IMR-90 (cell line): Measurements from ENCODE around the gene SP140. TPM values are rescaled to one million over a fixed set of nuclear protein-coding genes. Genes with fewer than 3 reads are reported as not detected.

Experiments used
- ATAC-seq: fragments of 200-7000 bp; cut with Tn5 transposase; 2 replicates; pipeline ENCODE4 v1.9.1; 2020; ENCODE audit warnings: low read depth, mild to moderate bottlenecking, moderate library complexity
- BruUV-seq: library from RNA; stranded (reverse); fragments of 400-500 nt; replicated peaks from 2 replicates; lab custom pipeline; 2021; lab: Mats Ljungman, UMichigan
- CTCF ChIA-PET: fragments of 300-600 bp; formaldehyde crosslinking; extraction: SDS; loops from one replicate; lab custom pipeline; 2021; ENCODE audit warnings: antibody characterized with exemption; lab: Yijun Ruan, JAX
- POLR2A ChIA-PET: fragments of 300-600 bp; sonication (Branson Sonifier 250); formaldehyde crosslinking; loops from one replicate; lab custom pipeline; 2022; ENCODE audit warnings: antibody characterized with exemption; ENCODE audit not compliant: unreplicated experiment; lab: Charles Lee
- DNase-seq: peaks from one replicate; pipeline ENCODE4 v3.0.0; 2013
- H2AFZ ChIP-seq: replicated peaks from 2 replicates; pipeline ENCODE3; 2013; ENCODE audit warnings: low read length, mild to moderate bottlenecking; ENCODE audit not compliant: poor library complexity
- H2AK5ac ChIP-seq: 2 replicates; pipeline ENCODE4 v1.6.1; 2013; ENCODE audit warnings: low read depth, low read length, inconsistent platforms
- H2AK9ac ChIP-seq: replicated peaks from 2 replicates; pipeline ENCODE3; 2013; ENCODE audit warnings: mild to moderate bottlenecking, low read depth, low read length, moderate library complexity; ENCODE audit not compliant: poor library complexity
- H2BK120ac ChIP-seq: 2 replicates; pipeline ENCODE4 v1.6.1; 2013; ENCODE audit warnings: low read depth, low read length, inconsistent platforms
- H2BK15ac ChIP-seq: 3 replicates; pipeline ENCODE4 v1.6.1; 2013; ENCODE audit warnings: low read depth, low read length, inconsistent platforms
- H2BK20ac ChIP-seq: 2 replicates; pipeline ENCODE4 v1.6.1; 2013; ENCODE audit warnings: low read depth, mild to moderate bottlenecking, inconsistent platforms, low read length, moderate library complexity
- H2BK5ac ChIP-seq: 2 replicates; pipeline ENCODE4 v1.6.1; 2013; ENCODE audit warnings: mild to moderate bottlenecking, low read depth, low read length, inconsistent platforms; ENCODE audit not compliant: poor library complexity, severe bottlenecking
- H3K14ac ChIP-seq: replicated peaks from 2 replicates; pipeline ENCODE4 v1.6.1; 2013; ENCODE audit warnings: low read depth, low read length, inconsistent platforms
- H3K18ac ChIP-seq: 2 replicates; pipeline ENCODE4 v1.6.1; 2013; ENCODE audit warnings: low read depth, low read length, control low read depth
- H3K23ac ChIP-seq: 2 replicates; pipeline ENCODE4 v1.6.1; 2013; ENCODE audit warnings: low read depth, low read length, inconsistent platforms
- H3K27ac ChIP-seq: 2 replicates; pipeline ENCODE4 v1.5.1; 2013; ENCODE audit warnings: mild to moderate bottlenecking, control low read depth, low read length; ENCODE audit not compliant: insufficient read depth
- H3K27me3 ChIP-seq: 2 replicates; pipeline ENCODE4 v1.6.1; 2013; ENCODE audit warnings: low read length; ENCODE audit not compliant: control insufficient read depth, insufficient read depth
- H3K36me3 ChIP-seq: 2 replicates; pipeline ENCODE4 v1.6.1; 2013; ENCODE audit warnings: low read length, mixed read lengths; ENCODE audit not compliant: control insufficient read depth, insufficient read depth
- H3K4ac ChIP-seq: 2 replicates; pipeline ENCODE4 v1.6.1; 2013; ENCODE audit warnings: low read depth, low read length, inconsistent platforms
- H3K4me1 ChIP-seq: 2 replicates; pipeline ENCODE4 v1.6.1; 2013; ENCODE audit warnings: low read length, mixed read lengths; ENCODE audit not compliant: control insufficient read depth, insufficient read depth
- H3K4me2 ChIP-seq: 2 replicates; pipeline ENCODE4 v1.6.1; 2013; ENCODE audit warnings: low read depth, mild to moderate bottlenecking, control low read depth, low read length, moderate library complexity
- H3K4me3 ChIP-seq: 2 replicates; pipeline ENCODE4 v1.5.1; 2013; ENCODE audit warnings: low read depth, mild to moderate bottlenecking, control low read depth, low read length, moderate library complexity; ENCODE audit not compliant: insufficient read depth
- H3K56ac ChIP-seq: 2 replicates; pipeline ENCODE4 v1.6.1; 2013; ENCODE audit warnings: low read length, inconsistent platforms; ENCODE audit not compliant: insufficient read depth; ENCODE audit errors: extremely low read depth
- H3K79me1 ChIP-seq, 2 experiments: 2 replicates each; pipeline ENCODE4 v1.6.1; 2013; ENCODE audit warnings: low read length in 2 of 2, inconsistent platforms in 1 of 2, low read depth in 1 of 2
- H3K9ac ChIP-seq: 2 replicates; pipeline ENCODE4 v1.6.1; 2013; ENCODE audit warnings: low read depth, low read length, control low read depth
- H3K9me1 ChIP-seq: 2 replicates; pipeline ENCODE4 v1.6.1; 2013; ENCODE audit warnings: low read length, inconsistent platforms; ENCODE audit not compliant: insufficient read depth
- H3K9me3 ChIP-seq: 2 replicates; pipeline ENCODE4 v1.6.1; 2013; ENCODE audit warnings: low read length; ENCODE audit not compliant: control insufficient read depth, insufficient read depth
- H4K20me1 ChIP-seq: 2 replicates; pipeline ENCODE4 v1.6.1; 2013; ENCODE audit warnings: low read length, inconsistent platforms; ENCODE audit not compliant: insufficient read depth
- H4K5ac ChIP-seq: 2 replicates; pipeline ENCODE4 v1.6.1; 2013; ENCODE audit warnings: mild to moderate bottlenecking, low read depth, low read length, control low read depth
- H4K8ac ChIP-seq, 2 experiments: 2 replicates each; pipeline ENCODE4 v1.6.1; 2013; ENCODE audit warnings: low read depth in 2 of 2, low read length in 2 of 2, control low read depth in 1 of 2, inconsistent platforms in 1 of 2
- H4K91ac ChIP-seq: 2 replicates; pipeline ENCODE4 v1.6.1; 2013; ENCODE audit warnings: low read depth, low read length, inconsistent platforms; ENCODE audit not compliant: insufficient read depth
- BHLHE40 ChIP-seq: fragments of 150-350 bp; IDR thresholded peaks from 2 replicates; pipeline ENCODE4 v1.6.1; 2016; ENCODE audit warnings: mild to moderate bottlenecking, low read depth, low read length
- CHD1 ChIP-seq: IDR thresholded peaks from 2 replicates; pipeline ENCODE4 v1.6.1; 2012; ENCODE audit warnings: low read depth, low read length, improper control_type of control experiment
- ELK1 ChIP-seq: fragments of 150-350 bp; IDR thresholded peaks from 2 replicates; pipeline ENCODE4 v1.6.1; 2016; ENCODE audit warnings: low read depth, mild to moderate bottlenecking, low read length, moderate library complexity, borderline replicate concordance
- FOS ChIP-seq: fragments of 150-350 bp; IDR thresholded peaks from 2 replicates; pipeline ENCODE4 v1.6.1; 2016; ENCODE audit warnings: low read depth, low read length
- MAFK ChIP-seq: IDR thresholded peaks from 2 replicates; pipeline ENCODE4 v1.6.1; 2012; ENCODE audit warnings: low read depth, low read length, improper control_type of control experiment
- MAZ ChIP-seq: IDR thresholded peaks from 2 replicates; pipeline ENCODE4 v1.6.1; 2012; ENCODE audit warnings: low read depth, mild to moderate bottlenecking, low read length, improper control_type of control experiment, moderate library complexity, borderline replicate concordance
- MXI1 ChIP-seq: IDR thresholded peaks from 2 replicates; pipeline ENCODE4 v1.6.1; 2012; ENCODE audit warnings: low read depth, mild to moderate bottlenecking, low read length, moderate library complexity, borderline replicate concordance
- NFE2L2 ChIP-seq: fragments of 150-350 bp; IDR thresholded peaks from 2 replicates; pipeline ENCODE4 v1.6.1; 2016; ENCODE audit warnings: low read depth, mild to moderate bottlenecking, low read length
- POLR2A ChIP-seq: IDR thresholded peaks from 2 replicates; pipeline ENCODE4 v1.6.1; 2012; ENCODE audit warnings: mild to moderate bottlenecking, low read depth, low read length
- RAD21 ChIP-seq: IDR thresholded peaks from 2 replicates; pipeline ENCODE4 v1.6.1; 2012; ENCODE audit warnings: low read length, improper control_type of control experiment
- RCOR1 ChIP-seq: IDR thresholded peaks from 2 replicates; pipeline ENCODE4 v1.6.1; 2012; ENCODE audit warnings: mild to moderate bottlenecking, low read length, improper control_type of control experiment; ENCODE audit not compliant: insufficient replicate concordance
- RFX5 ChIP-seq: IDR thresholded peaks from 2 replicates; pipeline ENCODE4 v1.8.0; 2012; ENCODE audit warnings: low read depth, mild to moderate bottlenecking, low read length, moderate library complexity
- SMC3 ChIP-seq: fragments of 150-350 bp; IDR thresholded peaks from 2 replicates; pipeline ENCODE4 v1.6.1; 2016; ENCODE audit warnings: low read depth, mild to moderate bottlenecking, antibody characterized with exemption, low read length, moderate library complexity
- USF2 ChIP-seq: fragments of 150-350 bp; IDR thresholded peaks from 2 replicates; pipeline ENCODE4 v1.6.1; 2017; ENCODE audit warnings: mild to moderate bottlenecking, antibody characterized with exemption, low read length, low read depth
- WGBS, 2 experiments: methylation state at CpG; one replicate each; pipeline versions ENCODE4 v1.1.5 to v1.1.7; 2013; ENCODE audit warnings: missing lambda C conversion rate in 2 of 2; ENCODE audit not compliant: insufficient read length in 1 of 2; ENCODE audit errors: extremely low coverage in 2 of 2; 5-methylcytosine and 5-hydroxymethylcytosine counted together
- dilution Hi-C: fragments of 300-500 bp; cut with HindIII; formaldehyde crosslinking; loops from one replicate; pipeline ENCODE4 v1.14.3; 2018; ENCODE audit warnings: low sequenced_read_pairs; ENCODE audit not compliant: unreplicated experiment
- in situ Hi-C: fragments of 300-500 bp; cut with MboI; formaldehyde crosslinking; loops from 3 replicates; pipeline ENCODE4 v1.14.3; 2019; ENCODE audit warnings: low sequenced_read_pairs, inconsistent platforms, mixed read lengths
- intact Hi-C: fragments of 100-400 bp; cut with micrococcal nuclease; formaldehyde crosslinking; loops from 2 replicates; pipeline ENCODE4 v1.10.0; 2022
- polyA plus RNA-seq, 3 experiments: library from polyadenylated mRNA; depleted of rRNA; stranded (reverse); fragments of >200 nt; gene quantifications; 2 replicates each; pipeline ENCODE4 v1.2.3, GENCODE V29; 2012; ENCODE audit warnings: low replicate concordance in 1 of 3
- total RNA-seq: library from RNA; depleted of rRNA; stranded (reverse); fragments of >200 nt; gene quantifications from 2 replicates; pipeline ENCODE4 v1.2.3, GENCODE V29; 2012
- TF ChIP-seq, protein P1 (sequence below): conservative IDR thresholded peaks from 2 replicates; pipeline ENCODE4 v1.5.1; 2012; ENCODE audit warnings: mild to moderate bottlenecking, low read depth, low read length, improper control_type of control experiment

Gene SP140
- total and polyA plus RNA-seq, 2 of the 4 experiments (the other 2 are of a cell fraction) = 1.4 TPM

- Histone ChIP-seq H3K14ac (peak overlapping the region; percentile 77), H2AFZ (peak overlapping the region; percentile 78), H3K27me3 (no peaks in the 10 kb centered on the region), H2BK5ac (peak overlapping the region; percentile 42), H4K8ac (peak overlapping the region; percentile 59 to 69), H3K4me1 (no peaks in the 10 kb centered on the region), H3K27ac (peak overlapping the region; percentile 34; the same call in 1 of the 2 replicates), H3K36me3 (peaks cover 3% of the 10 kb centered on the region; the same call in 1 of the 2 replicates), H4K20me1 (no peaks in the 10 kb centered on the region), H2BK15ac (no peak overlapping the region; the same call in 2 of the 3 replicates), H2AK5ac (no peak overlapping the region), H3K4me3 (peak overlapping the region; percentile 94), H4K5ac (peak overlapping the region; percentile 48), H4K91ac (no peak overlapping the region), H3K4me2 (peak overlapping the region; percentile 97), H3K56ac (peak overlapping the region; percentile 7; the same call in 1 of the 2 replicates), H3K79me1 (peaks cover 0 to 3% of the 10 kb centered on the region in 2 experiments; a peak in 1 of 4 replicates), H3K9me3 (no peaks in the 10 kb centered on the region), H3K23ac (peak overlapping the region; percentile 54; the same call in 1 of the 2 replicates), H2BK20ac (no peak overlapping the region), H3K9me1 (no peaks in the 10 kb centered on the region), H2BK120ac (peak overlapping the region; percentile 70), H3K9ac (peak overlapping the region; percentile 51), H3K18ac (peak overlapping the region; percentile 50), H2AK9ac (no peak overlapping the region), H3K4ac (peak overlapping the region; percentile 77)
- in situ Hi-C loops (loop anchor here (25.0 kb wide), 1 partner anchor 592 kb away; no protein-coding TSS in a partner anchor), intact Hi-C loops (loop anchor here (2.0 kb wide), 1 partner anchor 390 kb away; no protein-coding TSS in a partner anchor), dilution Hi-C loops (no loop called here)
- ChIA-PET CTCF (no interaction called here), POLR2A (no interaction called here)
- no peak for DNase-seq
- ATAC-seq = peak; percentile 8
- WGBS, 2 experiments = 100% methylated on average over 1 of the region's 1 CpG; no CpG with 5 or more reads in 1 of the 2 experiments
- BruUV-seq = no TSS peak
- no peak for TF ChIP-seq MXI1
- TF ChIP-seq RAD21 = no peak
- TF ChIP-seq, protein P1, sequence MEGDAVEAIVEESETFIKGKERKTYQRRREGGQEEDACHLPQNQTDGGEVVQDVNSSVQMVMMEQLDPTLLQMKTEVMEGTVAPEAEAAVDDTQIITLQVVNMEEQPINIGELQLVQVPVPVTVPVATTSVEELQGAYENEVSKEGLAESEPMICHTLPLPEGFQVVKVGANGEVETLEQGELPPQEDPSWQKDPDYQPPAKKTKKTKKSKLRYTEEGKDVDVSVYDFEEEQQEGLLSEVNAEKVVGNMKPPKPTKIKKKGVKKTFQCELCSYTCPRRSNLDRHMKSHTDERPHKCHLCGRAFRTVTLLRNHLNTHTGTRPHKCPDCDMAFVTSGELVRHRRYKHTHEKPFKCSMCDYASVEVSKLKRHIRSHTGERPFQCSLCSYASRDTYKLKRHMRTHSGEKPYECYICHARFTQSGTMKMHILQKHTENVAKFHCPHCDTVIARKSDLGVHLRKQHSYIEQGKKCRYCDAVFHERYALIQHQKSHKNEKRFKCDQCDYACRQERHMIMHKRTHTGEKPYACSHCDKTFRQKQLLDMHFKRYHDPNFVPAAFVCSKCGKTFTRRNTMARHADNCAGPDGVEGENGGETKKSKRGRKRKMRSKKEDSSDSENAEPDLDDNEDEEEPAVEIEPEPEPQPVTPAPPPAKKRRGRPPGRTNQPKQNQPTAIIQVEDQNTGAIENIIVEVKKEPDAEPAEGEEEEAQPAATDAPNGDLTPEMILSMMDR = no peak
- no peak for TF ChIP-seq USF2
- TF ChIP-seq RFX5 = no peak
- no peak for TF ChIP-seq MAZ
- TF ChIP-seq ELK1 = no peak
- no peak for TF ChIP-seq MAFK
- TF ChIP-seq FOS = no peak
- TF ChIP-seq SMC3 = no peak
- TF ChIP-seq NFE2L2 = no peak
- TF ChIP-seq CHD1 = no peak
- no peak for TF ChIP-seq POLR2A
- no peak for TF ChIP-seq RCOR1
- no peak for TF ChIP-seq BHLHE40
These were observed 5.1 kb upstream of the SP140 start for GRCh38 chr2:230220347-230220969.
